Subcutaneous abdominal adipose tissue (tissue), 5 donors: ENCODE measurements around the gene ZFP62.

ENCODE experiments used
- H3K27ac ChIP-seq: one replicate; pipeline ENCODE4 v1.7.0; 2013; ENCODE audit warnings: low read depth, mild to moderate bottlenecking, inconsistent platforms, low read length, moderate library complexity
- H3K27me3 ChIP-seq, 5 donors: one replicate each; pipeline ENCODE4 v1.7.0; 2013; ENCODE audit warnings: low read length in 5 of 5, inconsistent platforms in 1 of 5; ENCODE audit not compliant: control insufficient read depth in 5 of 5, insufficient read depth in 4 of 5
- H3K36me3 ChIP-seq, 5 donors: one replicate each; pipeline ENCODE4 v1.7.0; 2013; ENCODE audit warnings: low read length in 5 of 5; ENCODE audit not compliant: control insufficient read depth in 5 of 5, insufficient read depth in 5 of 5
- H3K4me1 ChIP-seq, 5 donors: one replicate each; pipeline ENCODE4 v1.7.0; 2013; ENCODE audit warnings: low read length in 5 of 5, mild to moderate bottlenecking in 3 of 5, moderate library complexity in 1 of 5; ENCODE audit not compliant: control insufficient read depth in 5 of 5, insufficient read depth in 5 of 5
- H3K4me3 ChIP-seq, 5 donors: one replicate each; pipeline ENCODE4 v1.7.0; 2013; ENCODE audit warnings: low read length in 5 of 5, low read depth in 1 of 5
- H3K9ac ChIP-seq, 5 donors: one replicate each; pipeline ENCODE4 v1.7.0; 2013; ENCODE audit warnings: low read length in 5 of 5, mild to moderate bottlenecking in 4 of 5, moderate library complexity in 3 of 5
- H3K9me3 ChIP-seq, 5 donors: one replicate each; pipeline ENCODE4 v1.7.0; 2013; ENCODE audit warnings: low read length in 5 of 5; ENCODE audit not compliant: control insufficient read depth in 5 of 5
- donor health status: healthy.
- donor health status: healthy.
- donor health status: healthy.
- donor health status: healthy.
- donor health status: healthy.

Gene ZFP62

GRCh38 chr5:180850434-180851078 is 10.5 kb downstream of the ZFP62 start:
- no peak overlapping the region for H3K27ac ChIP-seq
- no peak overlapping the region for H3K4me3 ChIP-seq
- peaks cover 0 to 3% (median 0%) of the 10 kb centered on the region in 5 donors for H3K9me3 ChIP-seq
- H3K36me3 ChIP-seq = peaks cover 26 to 47% (median 35%) of the 10 kb centered on the region in 5 donors
- H3K27me3 ChIP-seq = no peaks in the 10 kb centered on the region
- no peak overlapping the region for H3K9ac ChIP-seq
- peaks cover 0 to 14% (median 0%) of the 10 kb centered on the region in 5 donors for H3K4me1 ChIP-seq

GRCh38 chr5:180849827-180850226 is 11.2 kb downstream of the ZFP62 start:
- Histone ChIP-seq H3K27ac (no peak overlapping the region), H3K9me3 (peaks cover 0 to 3% (median 0%) of the 10 kb centered on the region in 5 donors), H3K36me3 (peaks cover 24 to 45% (median 34%) of the 10 kb centered on the region in 5 donors), H3K4me1 (peaks cover 0 to 14% (median 0%) of the 10 kb centered on the region in 5 donors), H3K9ac (no peak overlapping the region), H3K27me3 (no peaks in the 10 kb centered on the region), H3K4me3 (no peak overlapping the region)

- H3K4me3 ChIP-seq = no peak overlapping the region
- no peak overlapping the region for H3K27ac ChIP-seq
- H3K9ac ChIP-seq = no peak overlapping the region
- H3K36me3 ChIP-seq = peaks cover 20 to 45% (median 34%) of the 10 kb centered on the region in 5 donors
- no peaks in the 10 kb centered on the region for H3K27me3 ChIP-seq
- peaks cover 0 to 12% (median 0%) of the 10 kb centered on the region in 5 donors for H3K4me1 ChIP-seq
- H3K9me3 ChIP-seq = peaks cover 0 to 3% (median 0%) of the 10 kb centered on the region in 5 donors
These were observed 12.2 kb downstream of the ZFP62 start for GRCh38 chr5:180848878-180849277.

GRCh38 chr5:180848265-180848664 is 12.8 kb downstream of the ZFP62 start:
- Histone ChIP-seq H3K9ac (no peak overlapping the region), H3K9me3 (peaks cover 0 to 3% (median 0%) of the 10 kb centered on the region in 5 donors), H3K36me3 (peaks cover 20 to 45% (median 34%) of the 10 kb centered on the region in 5 donors), H3K4me1 (peaks cover 0 to 12% (median 0%) of the 10 kb centered on the region in 5 donors), H3K4me3 (no peak overlapping the region), H3K27me3 (no peaks in the 10 kb centered on the region), H3K27ac (no peak overlapping the region)

GRCh38 chr5:180847026-180847425 is 14.1 kb downstream of the ZFP62 start:
- no peak overlapping the region for H3K27ac ChIP-seq
- no peak overlapping the region for H3K9ac ChIP-seq
- H3K4me1 ChIP-seq = peaks cover 0 to 12% (median 0%) of the 10 kb centered on the region in 5 donors
- peaks cover 0 to 3% (median 0%) of the 10 kb centered on the region in 5 donors for H3K9me3 ChIP-seq
- no peak overlapping the region for H3K4me3 ChIP-seq
- H3K36me3 ChIP-seq = peaks cover 20 to 45% (median 34%) of the 10 kb centered on the region in 5 donors
- H3K27me3 ChIP-seq = no peaks in the 10 kb centered on the region

GRCh38 chr5:180844858-180845257 is 16.2 kb downstream of the ZFP62 start:
- peaks cover 6 to 28% (median 18%) of the 10 kb centered on the region in 5 donors for H3K36me3 ChIP-seq
- H3K9ac ChIP-seq = no peak overlapping the region
- no peaks in the 10 kb centered on the region for H3K27me3 ChIP-seq
- peaks cover 0 to 7% (median 0%) of the 10 kb centered on the region in 5 donors for H3K4me1 ChIP-seq
- no peak overlapping the region for H3K4me3 ChIP-seq
- no peak overlapping the region for H3K27ac ChIP-seq
- no peaks in the 10 kb centered on the region for H3K9me3 ChIP-seq

GRCh38 chr5:180844432-180844831 is 16.6 kb downstream of the ZFP62 start:
- H3K4me3 ChIP-seq = no peak overlapping the region

GRCh38 chr5:180839935-180840334 is 21.1 kb downstream of the ZFP62 start:
- no peaks in the 10 kb centered on the region for H3K27me3 ChIP-seq
- H3K4me3 ChIP-seq = no peak overlapping the region
- H3K9me3 ChIP-seq = peaks cover 0 to 3% (median 0%) of the 10 kb centered on the region in 5 donors
- no peak overlapping the region for H3K9ac ChIP-seq
- no peak overlapping the region for H3K27ac ChIP-seq
- H3K36me3 ChIP-seq = peaks cover under 1 to 34% (median 25%) of the 10 kb centered on the region in 5 donors
- H3K4me1 ChIP-seq = peaks cover 0 to 4% (median 3%) of the 10 kb centered on the region in 5 donors

More at GRCh38 chr5:180844432-180844831, 16.6 kb downstream of the ZFP62 start:
- Histone ChIP-seq H3K36me3 (peaks cover 2 to 23% (median 13%) of the 10 kb centered on the region in 5 donors), H3K4me1 (peaks cover 0 to 5% (median 0%) of the 10 kb centered on the region in 5 donors), H3K9ac (no peak overlapping the region), H3K9me3 (no peaks in the 10 kb centered on the region), H3K27ac (no peak overlapping the region), H3K27me3 (no peaks in the 10 kb centered on the region)

GRCh38 chr5:180839227-180839626 is 21.8 kb downstream of the ZFP62 start:
- Histone ChIP-seq H3K27ac (no peak overlapping the region), H3K9me3 (peaks cover 0 to 3% (median 0%) of the 10 kb centered on the region in 5 donors), H3K36me3 (peaks cover 5 to 41% (median 32%) of the 10 kb centered on the region in 5 donors), H3K27me3 (no peaks in the 10 kb centered on the region), H3K4me1 (peaks cover 0 to 11% (median 6%) of the 10 kb centered on the region in 5 donors), H3K4me3 (no peak overlapping the region), H3K9ac (no peak overlapping the region)

GRCh38 chr5:180837478-180837877 is 23.6 kb downstream of the ZFP62 start:
- peaks cover under 1 to 23% (median 18%) of the 10 kb centered on the region in 5 donors for H3K4me1 ChIP-seq

More at GRCh38 chr5:180837478-180837877, 23.6 kb downstream of the ZFP62 start:
- Histone ChIP-seq H3K27ac (no peak overlapping the region), H3K36me3 (peaks cover 5 to 43% (median 33%) of the 10 kb centered on the region in 5 donors), H3K9ac (no peak overlapping the region), H3K27me3 (no peaks in the 10 kb centered on the region), H3K9me3 (peaks cover 0 to 3% (median 0%) of the 10 kb centered on the region in 5 donors), H3K4me3 (no peak overlapping the region)
